AG20443 (cell line): ENCODE data around the gene MEIS3.
"Not testable (repeated sequence)": the region's sequence is repeated elsewhere in the genome, so short reads cannot be mapped to it uniquely, and the experiment has no call there.

ENCODE experiments used
- DNase-seq: peaks from one replicate; pipeline ENCODE4 v3.0.0; 2012; ENCODE audit warnings: low spot score, mixed read lengths

The MEIS3 gene

DNA sequence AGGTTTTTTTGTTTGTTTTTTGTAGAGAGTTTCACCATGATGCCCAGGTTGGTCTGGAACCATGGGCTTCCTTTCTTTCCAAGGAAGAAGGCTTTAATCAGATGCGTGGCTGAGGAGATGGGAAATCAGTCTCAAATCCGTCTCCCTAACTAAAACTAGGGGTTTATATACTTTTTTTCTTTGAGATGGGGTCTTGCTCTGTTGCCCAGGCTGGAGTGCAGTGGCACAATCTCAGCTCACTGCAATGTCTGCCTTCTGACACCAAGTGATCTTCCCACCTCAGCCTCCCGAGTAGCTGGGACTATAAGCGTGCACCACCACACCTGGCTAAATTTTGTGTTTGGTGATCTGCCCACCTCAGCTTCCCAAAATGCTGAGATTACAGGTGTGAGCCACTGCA is 34.8 kb downstream of the MEIS3 start:
- DNase-seq = not testable (repeated sequence)

GRCh38 chr19:47383890-47384289 is 35.4 kb downstream of the MEIS3 start:
- DNase-seq = not testable (repeated sequence)

DNA sequence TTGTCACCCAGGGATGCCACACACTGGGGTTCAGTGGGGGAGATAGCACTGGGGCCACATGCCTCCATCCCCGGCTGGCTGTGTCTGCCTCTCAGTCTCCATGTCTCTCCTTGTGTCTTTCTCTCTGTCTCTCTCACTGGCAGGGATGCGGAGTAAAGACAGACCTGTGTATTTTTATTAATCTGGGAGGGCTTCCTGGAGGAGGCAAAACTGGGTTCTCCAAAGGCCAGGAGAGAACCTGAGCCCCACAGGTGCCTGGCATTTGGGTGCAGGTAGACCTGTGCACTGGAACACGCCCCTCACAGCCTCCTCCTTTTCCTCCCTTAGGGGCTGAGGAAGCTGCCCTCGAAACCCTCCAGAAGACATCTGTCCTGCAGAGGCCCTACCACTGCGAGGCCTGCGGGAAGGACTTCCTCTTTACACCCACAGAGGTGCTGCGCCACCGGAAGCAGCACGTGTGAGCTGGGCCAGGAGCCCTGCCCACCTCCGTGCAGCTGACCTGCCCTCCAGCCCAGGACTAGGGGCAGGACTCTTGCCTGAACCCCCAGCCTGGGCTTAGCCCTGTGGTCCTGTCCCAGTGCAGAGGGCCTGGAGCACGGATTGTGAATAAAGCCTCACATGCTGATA is 37.6 kb downstream of the MEIS3 start:
- no peak for DNase-seq

DNA sequence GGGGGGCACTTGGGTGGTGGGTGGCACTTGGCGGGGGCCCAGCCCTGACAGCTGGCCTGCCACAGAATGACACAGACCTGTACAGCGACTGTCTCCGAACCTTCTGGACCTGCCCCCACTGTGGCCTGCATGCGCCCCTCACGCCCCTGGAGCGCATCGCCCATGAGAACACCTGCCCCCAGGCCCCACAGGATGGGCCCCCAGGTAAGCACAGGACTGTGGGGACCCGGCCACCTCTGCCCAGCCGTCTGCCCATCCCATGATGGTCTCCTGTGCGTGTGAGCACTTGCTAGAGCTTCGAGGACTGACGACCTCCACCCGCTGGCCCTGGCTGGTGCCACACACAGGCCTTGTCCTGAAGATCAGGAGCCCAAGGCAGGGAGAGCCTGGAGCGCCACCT is 38.2 kb downstream of the MEIS3 start:
- no peak for DNase-seq

- no peak for DNase-seq
Measured at GRCh38 chr19:47380559-47380958, 38.8 kb downstream of the MEIS3 start.

DNA sequence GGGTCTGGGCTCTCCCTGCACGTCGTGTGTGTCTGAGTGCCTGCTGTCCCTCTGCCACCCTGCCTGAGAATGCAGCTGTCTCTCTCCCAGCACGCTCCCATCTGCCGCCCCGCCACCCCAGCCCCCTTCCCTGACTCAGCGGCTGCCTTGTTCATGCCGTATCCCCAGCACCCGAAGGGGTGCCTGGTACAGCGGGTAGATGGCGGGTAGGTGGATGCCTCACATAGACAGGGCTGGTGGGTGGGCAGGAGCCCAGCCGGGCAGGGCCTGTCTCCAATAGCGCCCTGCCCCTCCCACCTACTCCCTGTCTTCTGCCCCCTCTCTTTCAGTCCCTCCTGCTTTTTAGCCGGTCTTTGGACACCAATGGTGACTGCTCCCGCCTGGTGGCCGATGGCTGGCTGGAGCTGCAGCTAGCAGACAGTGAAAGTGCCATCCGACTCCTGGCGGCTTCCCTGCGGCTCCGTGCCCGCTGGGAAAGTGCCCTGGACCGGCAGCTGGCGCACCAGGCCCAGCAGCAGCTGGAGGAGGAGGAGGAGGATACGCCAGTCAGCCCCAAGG is 39.9 kb downstream of the MEIS3 start:
- no peak for DNase-seq

- no peak for DNase-seq
Measured at GRCh38 chr19:47378246-47378645, 41.1 kb downstream of the MEIS3 start.

DNA sequence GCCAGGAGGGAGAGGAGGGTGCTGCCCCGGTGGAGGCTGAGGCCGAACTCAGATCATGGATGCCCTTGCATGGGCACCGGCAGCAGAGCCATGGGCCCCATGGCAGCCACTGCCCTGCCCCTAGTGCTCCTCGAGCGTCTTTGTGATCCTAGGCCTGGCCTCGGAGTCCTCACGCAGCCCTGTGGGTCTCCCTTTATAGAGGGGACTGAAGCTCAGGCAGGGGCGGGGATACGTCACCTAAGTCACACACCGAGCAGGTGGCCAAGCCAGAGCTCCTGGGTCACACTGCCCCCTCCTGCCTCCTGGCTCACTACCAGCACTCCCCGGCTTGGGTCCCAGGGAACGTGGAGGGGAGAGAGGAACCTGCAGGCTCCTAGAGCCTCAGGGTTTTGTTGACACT is 41.5 kb downstream of the MEIS3 start:
- DNase-seq = no peak

- DNase-seq = no peak
Measured at GRCh38 chr19:47377208-47377701, 42.1 kb downstream of the MEIS3 start.

GRCh38 chr19:47376589-47377144 is 42.7 kb downstream of the MEIS3 start:
- no peak for DNase-seq

DNA sequence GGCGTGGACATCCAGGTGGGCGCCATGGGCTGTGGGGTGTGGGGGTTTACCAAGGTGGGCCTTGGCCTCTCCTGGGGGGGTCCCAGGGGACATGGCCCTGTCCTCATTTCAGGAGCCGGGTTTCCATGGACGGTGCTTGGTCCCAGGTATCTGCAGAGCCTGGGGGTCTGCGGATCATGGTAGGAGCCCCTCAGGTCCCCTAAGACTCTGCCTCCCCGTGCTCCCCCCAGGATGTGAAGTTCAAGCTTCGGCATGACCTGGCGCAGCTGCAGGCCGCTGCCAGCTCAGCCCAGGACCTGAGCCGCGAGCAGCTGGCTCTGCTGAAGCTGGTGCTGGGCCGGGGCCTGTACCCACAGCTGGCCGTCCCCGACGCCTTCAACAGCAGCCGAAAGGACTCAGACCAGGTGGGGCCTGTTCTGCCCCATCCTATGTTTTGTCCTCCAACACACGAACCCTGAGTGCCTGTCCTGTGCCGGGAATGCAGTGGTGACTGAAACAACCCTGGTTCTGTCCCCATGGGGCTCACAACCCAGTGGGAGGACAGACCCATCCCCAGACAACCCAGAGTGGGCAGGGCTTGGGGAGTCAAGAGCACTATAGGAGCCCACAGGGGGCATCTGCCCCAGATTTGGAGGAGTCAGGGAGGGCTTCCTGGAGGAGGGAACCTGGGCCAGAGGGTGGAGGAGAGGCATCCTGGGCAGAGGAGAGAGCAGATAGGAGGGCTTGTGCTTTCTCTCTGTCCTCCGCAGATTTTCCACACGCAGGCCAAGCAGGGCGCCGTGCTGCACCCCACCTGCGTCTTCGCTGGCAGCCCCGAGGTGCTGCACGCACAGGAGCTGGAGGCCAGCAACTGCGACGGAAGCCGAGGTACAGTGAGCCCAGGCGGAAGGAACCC is 43.4 kb downstream of the MEIS3 start:
- DNase-seq = no peak

DNA sequence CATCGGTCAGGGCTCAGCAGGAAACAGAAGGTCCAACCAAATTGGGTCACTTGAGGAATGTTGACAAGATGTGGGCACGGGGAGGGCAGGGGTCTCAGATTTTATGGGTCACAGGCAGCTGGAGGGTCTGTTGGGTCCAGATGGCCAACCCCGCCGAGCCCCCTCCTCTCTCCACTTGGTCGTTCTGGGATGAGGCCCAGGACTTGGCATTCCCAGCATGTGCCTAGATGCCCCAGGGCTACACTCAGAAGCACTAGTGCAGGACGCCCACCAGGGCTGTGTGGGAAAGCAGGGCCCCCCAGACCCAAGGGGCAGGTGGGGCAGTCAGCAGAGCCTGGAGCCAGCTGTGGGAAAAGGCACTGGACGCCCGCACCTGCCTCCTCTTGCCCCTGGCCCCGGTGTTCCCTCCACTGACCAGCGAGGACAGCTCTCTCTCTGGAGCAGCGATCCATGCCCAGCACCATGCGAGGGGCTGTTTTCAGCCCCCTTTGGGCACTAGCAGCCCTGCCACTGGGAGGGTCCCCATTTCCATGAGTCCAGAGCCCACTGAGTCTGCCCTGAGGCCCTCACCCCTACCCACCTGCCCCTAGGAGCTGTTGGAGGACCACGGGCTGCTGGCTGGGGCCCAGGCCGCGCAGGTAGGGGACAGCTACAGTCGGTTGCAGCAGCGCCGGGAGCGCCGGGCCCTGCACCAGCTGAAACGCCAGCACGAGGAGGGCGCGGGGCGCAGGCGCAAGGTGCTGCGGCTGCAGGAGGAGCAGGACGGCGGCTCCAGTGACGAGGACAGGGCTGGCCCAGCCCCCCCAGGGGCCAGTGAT is 44.2 kb downstream of the MEIS3 start:
- no peak for DNase-seq

GRCh38 chr19:47373246-47374240 is 45.8 kb downstream of the MEIS3 start:
- no peak for DNase-seq

DNA sequence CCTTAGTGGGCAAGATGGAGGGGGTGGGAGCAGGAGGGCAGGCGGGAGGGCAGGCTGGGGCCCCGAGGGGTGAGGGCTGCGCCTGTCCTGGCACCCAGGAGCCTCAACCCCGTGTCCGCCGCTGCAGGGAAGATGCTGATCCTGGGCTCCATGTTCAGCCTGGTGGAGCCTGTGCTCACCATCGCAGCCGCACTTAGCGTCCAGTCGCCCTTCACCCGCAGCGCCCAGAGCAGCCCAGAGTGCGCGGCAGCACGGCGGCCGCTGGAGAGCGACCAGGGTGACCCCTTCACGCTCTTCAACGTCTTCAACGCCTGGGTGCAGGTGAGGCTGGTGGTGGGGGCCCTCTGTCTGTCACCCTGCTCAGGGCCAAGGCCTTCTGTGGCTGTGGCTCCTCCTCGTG is 46.7 kb downstream of the MEIS3 start:
- DNase-seq = no peak

- DNase-seq = no peak
Measured at GRCh38 chr19:47371261-47371660, 48.1 kb downstream of the MEIS3 start.

DNA sequence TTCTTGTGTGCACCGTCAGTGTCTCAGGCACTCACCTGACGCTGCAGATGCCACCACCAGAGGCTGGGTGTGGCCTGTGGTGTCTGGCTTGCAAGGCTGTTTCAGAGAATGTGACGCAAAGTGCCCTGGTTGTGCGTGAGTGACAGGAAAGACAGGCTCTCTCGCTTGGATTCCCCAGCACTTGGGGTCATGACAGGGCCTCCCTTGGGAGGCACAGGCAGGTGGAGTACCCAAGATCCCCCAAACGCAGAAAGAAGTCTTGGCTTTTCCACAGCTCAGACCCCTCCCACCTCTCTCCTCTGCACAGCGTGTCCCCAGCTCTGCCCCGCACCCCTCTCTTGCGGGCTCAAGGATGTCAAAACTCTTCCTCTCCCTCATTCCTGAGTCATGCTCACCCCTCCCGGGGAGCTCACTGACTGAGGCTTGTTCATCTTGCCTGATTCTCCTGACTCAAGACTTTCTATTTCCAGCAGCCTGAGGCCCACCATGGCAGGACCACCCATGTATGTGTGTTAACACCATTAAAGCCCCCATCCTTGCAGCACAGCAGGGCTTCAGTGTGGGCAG is 49.2 kb downstream of the MEIS3 start:
- peak; percentile 79 for DNase-seq

GRCh38 chr19:47365455-47365854 is 53.9 kb downstream of the MEIS3 start:
- DNase-seq = not testable (repeated sequence)

DNA sequence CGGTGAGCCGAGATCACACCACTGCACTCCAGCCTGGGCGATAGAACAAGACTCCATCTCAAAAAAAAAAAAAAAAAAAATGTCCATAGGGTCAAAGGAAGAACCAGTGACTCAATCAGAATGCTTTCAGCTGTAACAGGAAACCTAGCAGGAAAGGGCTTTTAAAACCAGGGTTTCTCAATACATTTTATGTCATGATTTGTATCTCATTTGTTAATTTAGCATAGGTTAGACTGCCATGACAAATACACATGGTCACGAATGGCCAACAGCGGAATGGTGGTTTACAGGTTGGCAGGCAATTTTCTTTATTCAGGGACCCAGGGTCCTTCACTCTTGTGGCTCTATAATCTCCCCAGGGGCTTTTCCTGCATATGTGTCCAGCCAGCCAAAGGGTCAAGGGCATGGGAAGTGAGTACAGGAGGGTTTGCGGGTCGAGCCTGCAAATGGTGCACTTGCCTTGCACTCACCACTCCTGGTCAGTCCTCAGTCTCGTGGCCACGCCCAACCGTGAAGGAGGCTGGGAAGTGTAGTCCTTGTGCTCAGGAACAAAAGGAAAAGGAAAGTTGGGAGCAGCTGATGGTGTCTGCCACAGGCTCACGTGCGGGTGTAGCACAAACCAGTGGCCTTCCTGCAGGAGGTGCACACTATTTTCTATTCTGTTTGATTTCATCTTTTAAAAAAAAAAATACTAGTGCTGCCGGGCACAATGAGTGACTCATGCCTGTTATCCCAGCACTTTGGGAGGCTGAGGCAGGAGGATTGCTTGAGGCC is 55.4 kb downstream of the MEIS3 start:
- no peak for DNase-seq

- no peak for DNase-seq
Measured at GRCh38 chr19:47362321-47362720, 57.0 kb downstream of the MEIS3 start.
